AG08395 (cell line): ENCODE results near the gene AKT1.
"Not testable (repeated sequence)": the region's sequence is repeated elsewhere in the genome, so short reads cannot be mapped to it uniquely, and the experiment has no call there.

ENCODE experiments used
- DNase-seq: peaks from one replicate; pipeline ENCODE4 v3.0.0; 2012; ENCODE audit warnings: mixed read lengths, low spot score

Gene AKT1

DNA sequence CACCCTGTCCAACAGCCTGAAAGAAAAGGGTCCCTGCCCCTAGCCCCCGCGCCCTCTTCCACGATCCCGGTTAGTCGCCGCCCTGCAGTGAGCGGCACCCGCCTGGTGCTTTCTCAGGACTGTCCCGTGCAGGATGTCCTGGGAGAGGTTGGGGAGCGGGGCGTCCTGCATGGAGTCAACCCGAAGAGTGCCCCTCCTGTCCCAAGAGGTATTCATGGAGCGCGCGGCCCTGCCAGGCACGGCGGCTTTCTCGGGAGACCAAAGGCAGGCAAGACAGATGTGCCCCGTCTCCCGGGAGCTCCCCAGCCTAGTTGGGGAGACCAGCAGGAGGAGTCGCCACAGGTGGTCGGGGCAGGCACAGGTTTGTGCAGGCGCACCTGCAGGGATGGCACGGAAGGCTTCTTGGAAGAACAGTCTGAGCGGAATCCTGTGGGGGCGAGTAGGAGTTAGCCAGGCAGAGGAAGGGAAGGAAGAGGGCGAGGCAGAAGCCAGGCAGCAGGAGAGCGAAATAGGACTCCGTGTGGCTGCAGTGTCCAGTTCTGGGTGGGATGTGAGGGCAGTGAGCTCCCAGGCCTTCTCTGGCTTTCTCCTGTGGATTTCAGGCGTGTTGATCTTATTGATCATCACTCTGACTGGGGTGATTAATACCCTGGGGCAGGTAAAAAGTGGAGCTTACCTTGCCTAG lies 41.9 kb downstream of the AKT1 start:
- no peak for DNase-seq

- peak; percentile 99 for DNase-seq
Observed at GRCh38 chr14:104752735-104753527, 42.6 kb downstream of the AKT1 start, which contains the start of gene SIVA1. SIVA1 (plus strand) TSS chr14:104753147; CDS start chr14:104753202, 55 bp downstream.

DNA sequence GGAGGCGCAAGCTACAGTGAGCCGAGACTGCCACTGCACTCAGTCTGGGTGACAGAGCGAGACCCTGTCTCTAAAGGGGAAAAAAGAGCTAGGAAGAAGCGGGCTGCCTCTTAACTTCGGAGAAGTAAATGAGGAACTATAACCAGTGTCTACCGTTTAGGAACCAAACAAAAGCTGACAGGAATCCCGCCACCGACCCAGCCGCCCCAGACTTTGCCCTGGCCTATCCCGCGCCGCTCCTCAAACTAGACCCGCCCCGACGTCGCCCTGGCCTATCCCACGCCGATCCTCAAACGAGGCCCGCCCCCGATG lies 43.2 kb downstream of the AKT1 start:
- DNase-seq, result no peak

GRCh38 chr14:104751539-104752422 lies 43.8 kb downstream of the AKT1 start:
- no peak for DNase-seq

DNA sequence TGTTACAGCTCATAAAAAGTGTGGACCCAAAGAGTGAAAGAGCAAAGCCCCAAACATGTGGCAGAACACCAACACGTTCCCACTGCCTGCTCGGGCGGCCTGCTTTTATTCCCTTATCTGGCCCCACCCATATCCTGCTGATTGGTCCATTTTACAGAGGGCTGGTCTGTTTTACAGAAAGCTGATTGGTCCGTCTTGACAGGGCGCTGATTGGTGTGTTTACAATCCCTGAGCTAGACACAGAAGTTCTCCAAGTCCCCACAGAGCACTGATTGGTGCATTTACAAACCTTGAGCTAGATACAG lies 44.8 kb downstream of the AKT1 start:
- not testable (repeated sequence) for DNase-seq

DNA sequence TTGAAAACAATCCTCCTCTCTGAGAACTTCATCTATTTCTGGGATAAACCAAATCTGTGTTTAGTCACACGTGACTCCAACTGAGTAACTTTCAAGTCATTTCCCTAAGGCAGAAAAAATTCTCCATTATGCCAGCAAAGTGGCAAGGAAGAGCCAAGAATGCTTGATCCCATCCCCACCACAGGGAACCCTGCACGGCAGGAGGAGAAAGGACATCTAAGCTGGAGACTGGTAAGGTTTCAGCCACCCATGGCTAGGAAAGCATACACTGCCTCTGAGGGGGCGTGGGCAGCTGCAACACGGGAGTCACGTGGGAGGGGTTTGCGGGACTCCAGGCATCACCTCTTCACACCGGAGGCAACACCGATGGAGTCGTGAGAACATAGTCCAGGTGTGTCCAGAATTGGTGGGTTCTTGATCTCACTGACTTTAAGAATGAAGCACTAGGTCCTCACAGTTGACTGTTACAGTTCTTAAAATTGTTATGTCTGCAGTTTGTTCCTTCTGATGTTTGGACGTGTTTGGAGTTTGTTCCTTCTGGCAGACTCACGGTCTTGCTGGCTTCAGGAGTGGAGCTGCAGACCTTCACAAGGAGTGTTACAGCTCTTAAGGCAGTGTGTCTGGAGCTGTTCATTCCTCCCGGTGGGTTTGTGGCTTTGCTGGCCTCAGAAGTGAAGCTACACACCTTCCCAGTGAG lies 45.3 kb downstream of the AKT1 start:
- peak; percentile 38 for DNase-seq

GRCh38 chr14:104749111-104749649 lies 46.4 kb downstream of the AKT1 start:
- DNase-seq, result peak; percentile 58

DNA sequence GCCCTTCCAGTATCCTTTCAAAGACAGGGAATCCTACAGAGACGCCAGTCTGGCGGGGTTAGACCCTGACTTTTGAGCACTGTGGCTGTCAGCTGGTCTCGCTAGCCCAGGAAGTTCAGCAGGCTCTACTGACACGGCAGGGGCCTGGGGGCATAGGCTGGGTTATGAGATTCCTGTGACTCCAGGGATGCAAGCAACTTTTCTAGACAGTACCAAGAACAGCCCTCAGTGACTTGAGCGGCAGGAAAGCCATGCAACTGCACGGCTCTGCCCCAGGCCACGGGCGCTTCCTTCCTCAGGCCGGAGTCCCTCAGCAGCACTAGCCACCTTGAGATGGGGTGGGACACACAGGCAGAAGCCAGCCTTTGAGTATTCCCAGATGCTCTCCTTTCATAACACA lies 47.7 kb downstream of the AKT1 start:
- DNase-seq, result no peak

GRCh38 chr14:104746934-104747481 lies 48.5 kb downstream of the AKT1 start:
- no peak for DNase-seq

DNA sequence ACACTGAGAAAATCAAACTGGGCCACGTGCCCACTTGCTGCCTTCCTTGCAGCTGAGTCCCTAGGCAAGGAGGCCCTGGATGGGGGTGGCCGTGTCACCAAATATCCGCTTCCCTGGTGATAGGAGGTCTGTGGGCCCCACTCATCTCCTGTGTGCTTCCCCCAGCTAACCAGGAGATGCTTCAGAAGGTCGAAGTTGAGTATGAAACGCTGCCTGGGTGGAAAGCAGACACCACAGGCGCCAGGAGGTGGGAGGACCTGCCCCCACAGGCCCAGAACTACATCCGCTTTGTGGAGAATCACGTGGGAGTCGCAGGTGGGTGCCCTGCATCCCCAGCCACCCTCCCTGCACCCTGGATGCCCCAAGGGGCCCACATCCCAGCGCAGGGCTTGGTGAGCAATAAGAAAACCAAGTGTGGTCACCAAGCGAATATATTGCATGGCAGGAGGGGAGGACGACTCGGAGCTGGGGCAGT lies 49.4 kb downstream of the AKT1 start:
- no peak for DNase-seq

- no peak for DNase-seq
Observed at GRCh38 chr14:104745431-104745830, 50.1 kb downstream of the AKT1 start.

DNA sequence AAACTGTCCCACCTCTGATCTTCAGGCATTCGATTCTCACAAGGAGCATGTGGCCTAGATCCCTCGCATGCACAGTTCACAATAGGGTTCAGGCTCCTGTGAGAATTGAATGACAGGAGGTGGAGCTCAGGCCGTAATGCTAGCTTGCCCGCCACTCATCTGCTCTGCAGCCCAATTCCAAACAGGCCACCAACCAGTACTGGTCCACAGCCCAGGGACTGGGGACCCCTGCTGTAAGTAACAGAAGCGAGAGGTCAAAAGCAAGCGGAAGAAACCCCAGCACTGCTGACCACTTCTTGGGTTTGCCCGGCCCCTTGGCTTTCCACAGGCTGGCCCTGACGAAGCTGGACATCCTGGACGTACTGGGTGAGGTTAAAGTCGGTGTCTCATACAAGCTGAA lies 51.1 kb downstream of the AKT1 start:
- no peak for DNase-seq

- DNase-seq, result no peak
Observed at GRCh38 chr14:104743461-104744380, 51.8 kb downstream of the AKT1 start.

- DNase-seq, result no peak
Observed at GRCh38 chr14:104742586-104743455, 52.7 kb downstream of the AKT1 start.

GRCh38 chr14:104741803-104742251 lies 53.7 kb downstream of the AKT1 start:
- DNase-seq, result no peak

DNA sequence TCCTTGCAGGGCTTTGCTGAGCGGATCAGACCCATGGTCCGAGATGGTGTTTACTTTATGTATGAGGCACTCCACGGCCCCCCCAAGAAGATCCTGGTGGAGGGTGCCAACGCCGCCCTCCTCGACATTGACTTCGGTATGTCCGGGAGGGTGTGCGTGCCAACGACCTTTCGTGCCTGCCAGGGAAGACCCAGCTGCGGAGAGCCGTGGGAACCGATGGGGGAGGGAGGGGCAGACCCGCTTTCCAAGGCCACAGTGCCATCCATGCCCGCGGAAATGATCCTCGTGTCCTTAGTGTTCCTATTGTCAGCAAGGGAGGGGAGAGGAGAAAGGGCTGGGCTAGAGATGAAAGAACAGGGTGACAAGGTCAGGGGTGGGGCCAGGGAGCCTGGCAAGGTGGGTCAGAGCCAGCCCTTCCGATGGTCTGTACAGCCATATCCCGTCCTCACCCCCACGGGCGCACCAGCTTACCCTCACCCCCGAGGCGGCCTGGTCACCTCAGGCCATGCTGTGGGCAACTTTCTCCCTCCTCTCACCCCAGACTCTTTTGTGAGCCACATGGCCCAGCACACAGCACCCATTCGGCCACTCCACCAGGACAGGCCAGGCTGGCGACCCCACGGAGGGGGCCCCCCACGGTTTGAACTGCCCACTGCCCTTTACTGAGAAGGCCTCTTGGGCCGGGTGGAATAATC lies 54.3 kb downstream of the AKT1 start:
- DNase-seq, result no peak

GRCh38 chr14:104739546-104740516 lies 55.7 kb downstream of the AKT1 start:
- no peak for DNase-seq
